Ishikawa (cell line): ENCODE data around the gene SHISAL1.

Experiments used
- CEBPB ChIP-seq: IDR thresholded peaks from 2 replicates; pipeline ENCODE4 v1.6.1; 2012
- CREB1 ChIP-seq: IDR thresholded peaks from 2 replicates; pipeline ENCODE4 v1.6.1; 2012; ENCODE audit warnings: low read depth
- EGR1 ChIP-seq: IDR thresholded peaks from 2 replicates; pipeline ENCODE4 v1.6.1; 2012
- EP300 ChIP-seq: IDR thresholded peaks from 2 replicates; pipeline ENCODE4 v1.6.1; 2012; ENCODE audit warnings: borderline replicate concordance
- FOXM1 ChIP-seq: IDR thresholded peaks from 2 replicates; pipeline ENCODE4 v1.6.1; 2012; ENCODE audit warnings: low read depth, borderline replicate concordance
- NFIC ChIP-seq: IDR thresholded peaks from 2 replicates; pipeline ENCODE4 v1.6.1; 2012
- RAD21 ChIP-seq: IDR thresholded peaks from 2 replicates; pipeline ENCODE4 v1.6.1; 2012; ENCODE audit warnings: low read depth
- TAF1 ChIP-seq: IDR thresholded peaks from 2 replicates; pipeline ENCODE4 v1.6.1; 2012; ENCODE audit warnings: low read depth, mild to moderate bottlenecking
- TCF12 ChIP-seq: IDR thresholded peaks from 2 replicates; pipeline ENCODE4 v1.6.1; 2012; ENCODE audit warnings: low read depth
- TEAD4 ChIP-seq: IDR thresholded peaks from 2 replicates; pipeline ENCODE4 v1.6.1; 2012
- YY1 ChIP-seq: IDR thresholded peaks from 2 replicates; pipeline ENCODE4 v1.6.1; 2012; ENCODE audit warnings: low read depth
- ZBTB7A ChIP-seq: IDR thresholded peaks from 2 replicates; pipeline ENCODE4 v1.6.1; 2012; ENCODE audit warnings: low read depth
- TF ChIP-seq, protein P1 (sequence below): IDR thresholded peaks from 2 replicates; pipeline ENCODE4 v1.6.1; 2012; ENCODE audit warnings: low read depth, mild to moderate bottlenecking
- TF ChIP-seq, protein P2 (sequence below): IDR thresholded peaks from 2 replicates; pipeline ENCODE4 v1.6.1; 2012
- TF ChIP-seq, protein P3 (sequence below): IDR thresholded peaks from 2 replicates; pipeline ENCODE4 v1.6.1; 2012

Gene SHISAL1

DNA sequence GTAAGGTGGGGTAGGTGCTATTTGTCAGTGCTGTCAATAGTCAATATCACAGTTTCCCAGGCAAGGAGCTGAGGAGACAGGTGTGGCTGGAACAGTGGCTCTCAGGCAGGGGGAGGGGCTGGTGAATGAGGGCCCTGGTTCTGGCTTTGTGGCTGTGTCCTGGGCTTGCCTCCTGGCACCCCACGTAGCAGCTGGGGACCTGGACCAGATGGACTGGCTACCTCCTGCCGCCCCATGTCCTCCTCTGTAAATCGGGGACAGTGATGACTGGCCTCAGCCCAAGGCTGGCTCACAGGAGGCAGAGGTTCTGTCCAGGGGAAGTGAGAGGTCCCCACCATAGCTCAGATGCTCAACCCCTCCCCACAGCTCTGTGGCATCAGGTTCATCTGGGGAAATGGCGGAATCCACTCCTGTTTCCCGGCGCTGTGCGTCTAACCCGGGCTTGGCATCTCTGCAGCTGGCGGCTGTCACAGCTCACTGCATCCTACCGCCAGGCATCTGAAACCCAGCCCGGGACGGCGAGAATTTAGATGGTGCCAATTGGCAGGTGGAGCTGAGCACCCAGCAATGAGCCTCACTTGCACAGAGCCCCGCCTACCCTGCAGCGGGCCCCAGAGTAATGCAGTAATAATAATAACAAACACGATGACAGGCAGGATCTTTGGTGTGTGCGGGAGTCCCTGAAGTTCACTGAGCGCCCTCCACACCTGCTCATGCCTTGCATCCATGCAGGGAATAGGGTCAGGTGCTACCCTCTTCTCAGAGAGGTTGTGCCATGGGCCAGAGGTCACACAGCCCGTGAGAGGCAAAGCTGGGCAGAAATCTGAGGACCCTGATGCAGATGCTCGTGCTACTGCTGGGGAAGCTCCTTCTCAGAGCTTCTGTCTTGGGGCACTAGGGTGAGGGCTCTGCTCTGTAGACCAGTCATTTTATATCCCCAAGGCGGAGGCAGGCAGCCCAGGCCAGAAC, 27.8 kb upstream of the SHISAL1 start:
- TF ChIP-seq YY1 (no peak), CEBPB (no peak), TAF1 (no peak), NFIC (no peak), FOXM1 (no peak), CREB1 (no peak), EGR1 (no peak), EP300 (no peak), ZBTB7A (no peak), TEAD4 (no peak), RAD21 (no peak), TCF12 (no peak)
- TF ChIP-seq, protein P1, sequence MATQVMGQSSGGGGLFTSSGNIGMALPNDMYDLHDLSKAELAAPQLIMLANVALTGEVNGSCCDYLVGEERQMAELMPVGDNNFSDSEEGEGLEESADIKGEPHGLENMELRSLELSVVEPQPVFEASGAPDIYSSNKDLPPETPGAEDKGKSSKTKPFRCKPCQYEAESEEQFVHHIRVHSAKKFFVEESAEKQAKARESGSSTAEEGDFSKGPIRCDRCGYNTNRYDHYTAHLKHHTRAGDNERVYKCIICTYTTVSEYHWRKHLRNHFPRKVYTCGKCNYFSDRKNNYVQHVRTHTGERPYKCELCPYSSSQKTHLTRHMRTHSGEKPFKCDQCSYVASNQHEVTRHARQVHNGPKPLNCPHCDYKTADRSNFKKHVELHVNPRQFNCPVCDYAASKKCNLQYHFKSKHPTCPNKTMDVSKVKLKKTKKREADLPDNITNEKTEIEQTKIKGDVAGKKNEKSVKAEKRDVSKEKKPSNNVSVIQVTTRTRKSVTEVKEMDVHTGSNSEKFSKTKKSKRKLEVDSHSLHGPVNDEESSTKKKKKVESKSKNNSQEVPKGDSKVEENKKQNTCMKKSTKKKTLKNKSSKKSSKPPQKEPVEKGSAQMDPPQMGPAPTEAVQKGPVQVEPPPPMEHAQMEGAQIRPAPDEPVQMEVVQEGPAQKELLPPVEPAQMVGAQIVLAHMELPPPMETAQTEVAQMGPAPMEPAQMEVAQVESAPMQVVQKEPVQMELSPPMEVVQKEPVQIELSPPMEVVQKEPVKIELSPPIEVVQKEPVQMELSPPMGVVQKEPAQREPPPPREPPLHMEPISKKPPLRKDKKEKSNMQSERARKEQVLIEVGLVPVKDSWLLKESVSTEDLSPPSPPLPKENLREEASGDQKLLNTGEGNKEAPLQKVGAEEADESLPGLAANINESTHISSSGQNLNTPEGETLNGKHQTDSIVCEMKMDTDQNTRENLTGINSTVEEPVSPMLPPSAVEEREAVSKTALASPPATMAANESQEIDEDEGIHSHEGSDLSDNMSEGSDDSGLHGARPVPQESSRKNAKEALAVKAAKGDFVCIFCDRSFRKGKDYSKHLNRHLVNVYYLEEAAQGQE: no peak
- TF ChIP-seq, protein P2, sequence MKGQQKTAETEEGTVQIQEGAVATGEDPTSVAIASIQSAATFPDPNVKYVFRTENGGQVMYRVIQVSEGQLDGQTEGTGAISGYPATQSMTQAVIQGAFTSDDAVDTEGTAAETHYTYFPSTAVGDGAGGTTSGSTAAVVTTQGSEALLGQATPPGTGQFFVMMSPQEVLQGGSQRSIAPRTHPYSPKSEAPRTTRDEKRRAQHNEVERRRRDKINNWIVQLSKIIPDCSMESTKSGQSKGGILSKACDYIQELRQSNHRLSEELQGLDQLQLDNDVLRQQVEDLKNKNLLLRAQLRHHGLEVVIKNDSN: no peak
- TF ChIP-seq, protein P3, sequence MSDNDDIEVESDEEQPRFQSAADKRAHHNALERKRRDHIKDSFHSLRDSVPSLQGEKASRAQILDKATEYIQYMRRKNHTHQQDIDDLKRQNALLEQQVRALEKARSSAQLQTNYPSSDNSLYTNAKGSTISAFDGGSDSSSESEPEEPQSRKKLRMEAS: no peak

DNA sequence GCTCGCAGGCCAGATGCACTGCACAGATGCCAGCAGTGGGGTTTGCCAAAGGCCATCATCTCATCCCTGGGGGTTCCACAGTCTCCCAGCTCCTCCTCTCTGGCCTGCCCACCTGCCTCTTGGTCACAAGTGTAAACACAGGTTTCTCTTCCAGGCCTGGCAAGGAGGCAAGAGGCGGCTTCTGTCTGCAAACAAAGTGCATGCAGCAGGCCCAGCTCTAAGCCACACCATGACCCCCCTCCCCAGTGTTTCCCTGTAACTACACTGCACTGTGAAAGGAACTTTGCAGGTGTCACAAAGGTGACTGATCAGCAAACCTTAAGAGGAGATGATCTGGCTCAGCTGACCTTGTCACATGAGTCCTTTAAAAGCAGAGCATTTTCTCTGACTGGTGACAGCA, 26.2 kb upstream of the SHISAL1 start:
- TF ChIP-seq TEAD4: no peak

DNA sequence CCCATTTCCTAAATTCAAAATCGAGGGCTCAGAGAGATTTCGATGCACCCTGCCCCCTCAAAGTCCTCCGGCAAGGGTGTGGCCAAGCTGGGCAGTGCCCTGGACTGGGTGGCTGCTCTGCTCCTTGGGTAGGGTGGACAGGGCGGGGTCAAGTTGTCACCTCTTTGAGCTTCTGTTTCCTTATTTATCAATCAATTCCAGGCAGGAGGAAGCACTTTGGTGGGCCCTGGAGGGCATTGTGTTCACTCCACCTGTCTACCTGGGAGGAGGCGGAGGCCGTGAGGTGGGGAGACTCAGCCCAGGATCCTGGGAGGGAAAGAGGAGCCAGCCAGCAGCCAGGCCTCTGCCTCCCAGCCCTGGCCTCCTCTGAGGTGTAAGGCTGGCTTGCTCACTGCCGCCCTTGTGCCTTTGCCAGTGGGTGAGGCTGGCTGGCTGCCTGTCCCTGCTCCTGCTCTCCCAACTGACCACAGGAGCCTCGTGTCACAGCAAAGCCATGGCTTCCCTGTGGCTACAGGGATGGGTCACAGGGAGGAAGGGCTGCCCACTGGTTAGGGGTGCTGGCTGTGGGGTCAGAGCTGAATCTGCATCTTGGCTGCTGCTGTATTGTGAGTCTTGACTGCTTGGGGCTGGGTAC, 25.5 kb upstream of the SHISAL1 start:
- no peak for TF ChIP-seq TCF12
- TF ChIP-seq TEAD4: no peak
- no peak for TF ChIP-seq EP300
- no peak for TF ChIP-seq CEBPB
- no peak for TF ChIP-seq TAF1
- no peak for TF ChIP-seq ZBTB7A
- TF ChIP-seq, protein P1: no peak
- TF ChIP-seq, protein P2: no peak
- TF ChIP-seq RAD21: no peak
- TF ChIP-seq NFIC: no peak
- TF ChIP-seq, protein P3: no peak
- TF ChIP-seq EGR1: no peak
- no peak for TF ChIP-seq CREB1
- no peak for TF ChIP-seq FOXM1

DNA sequence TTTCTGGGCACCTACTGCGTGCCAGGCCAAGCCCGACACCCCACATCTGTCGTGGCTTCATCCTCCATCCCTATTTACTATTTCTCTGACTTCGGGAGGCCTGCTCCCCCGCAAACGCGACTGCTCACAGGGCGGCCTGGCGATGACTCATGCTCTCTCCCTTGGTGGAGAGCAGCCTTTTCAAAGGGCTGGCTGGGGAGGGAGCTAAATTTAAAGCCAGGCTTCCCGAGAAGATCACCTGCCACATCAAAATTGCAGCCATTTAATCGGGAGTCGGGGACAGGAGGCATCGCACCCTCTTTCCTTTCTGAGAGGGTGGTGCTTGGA, 24.9 kb upstream of the SHISAL1 start:
- TF ChIP-seq, protein P1: no peak
- TF ChIP-seq CREB1 (no peak), TEAD4 (no peak), EGR1 (no peak), RAD21 (no peak), EP300 (no peak), TCF12 (no peak), CEBPB (no peak), ZBTB7A (no peak), TAF1 (no peak), FOXM1 (no peak), NFIC (no peak), YY1 (no peak)
- TF ChIP-seq, protein P2: no peak
- TF ChIP-seq, protein P3: no peak
